Adipose tissue (tissue), 3 donors: ENCODE measurements around the gene UNC5B. TPM values are rescaled to one million over a fixed set of nuclear protein-coding genes. Genes with fewer than 3 reads are reported as not detected.
"Not testable (repeated sequence)": the region's sequence is repeated elsewhere in the genome, so short reads cannot be mapped to it uniquely, and the experiment has no call there.

Source experiments
- H3K27ac ChIP-seq: one replicate; pipeline ENCODE4 v1.5.1; 2013; ENCODE audit warnings: low read depth, low read length
- WGBS, 3 donors: extraction: QIAGEN DNeasy Blood & Tissue Kit; methylation state at CpG; one replicate each; pipeline ENCODE4 v1.1.7; 2013; 5-methylcytosine and 5-hydroxymethylcytosine counted together
- polyA plus RNA-seq, 3 donors: library from polyadenylated mRNA; stranded (reverse); fragments of 200-250 nt; gene quantifications; one replicate each; pipeline ENCODE4 v1.2.3, GENCODE V29; 2013
- donor health status: healthy with polysubstance abuse.
- donor health status: Bipolar disorder and iron deficiency.
- donor health status: healthy.

UNC5B gene
- polyA plus RNA-seq, 3 donors, result 1.7 to 2.8 (median 2.1) TPM

DNA sequence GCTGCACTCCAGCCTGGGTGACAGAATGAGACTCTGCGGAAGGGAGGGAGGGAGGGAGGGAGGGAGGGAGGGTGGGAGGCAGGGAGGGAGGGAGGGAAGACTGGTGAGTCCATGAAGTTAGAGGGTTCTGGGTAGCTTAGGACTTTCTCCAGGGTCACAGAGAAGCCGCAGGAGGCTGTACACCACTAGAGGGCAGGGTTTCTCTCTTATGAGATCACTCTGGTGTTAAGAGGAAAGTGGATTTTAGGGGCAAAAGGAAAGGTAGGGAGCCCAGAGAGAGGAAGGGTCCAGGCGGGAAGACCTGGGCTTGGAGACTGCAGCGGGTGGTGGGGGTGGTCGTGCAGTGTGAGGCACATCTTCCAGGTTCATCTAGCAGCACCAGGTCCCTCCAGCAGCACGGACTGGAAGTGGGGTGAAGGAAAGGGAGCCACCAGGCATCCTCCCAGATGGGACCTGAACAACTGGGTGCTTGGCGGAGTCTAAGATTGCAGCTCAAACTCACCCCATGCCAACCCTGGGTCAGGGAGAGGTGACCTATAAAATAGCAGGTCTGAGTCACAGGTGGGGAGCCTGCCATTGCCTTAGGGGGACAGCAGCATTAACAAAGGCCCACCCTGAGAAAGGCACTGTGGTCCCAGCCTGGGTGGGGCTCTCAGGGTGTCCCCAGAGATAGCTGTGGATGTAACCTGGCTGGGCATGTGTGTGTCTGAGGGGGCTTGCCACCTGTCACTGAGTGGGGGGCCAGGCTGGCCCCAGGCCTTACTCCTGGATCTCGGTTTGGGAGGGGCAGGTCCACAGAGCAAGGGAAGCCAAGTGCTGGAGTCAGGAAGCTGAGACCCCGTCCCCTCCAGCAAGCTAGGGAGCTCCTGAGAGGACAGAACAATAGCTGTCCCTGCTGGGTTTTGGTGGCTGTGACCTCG, 58.2 kb downstream of the UNC5B start:
- no peak overlapping the region for H3K27ac ChIP-seq
- 54 to 66% (median 63%) methylated on average over 9 to 10 of the region's 10 CpGs for WGBS, 3 donors

DNA sequence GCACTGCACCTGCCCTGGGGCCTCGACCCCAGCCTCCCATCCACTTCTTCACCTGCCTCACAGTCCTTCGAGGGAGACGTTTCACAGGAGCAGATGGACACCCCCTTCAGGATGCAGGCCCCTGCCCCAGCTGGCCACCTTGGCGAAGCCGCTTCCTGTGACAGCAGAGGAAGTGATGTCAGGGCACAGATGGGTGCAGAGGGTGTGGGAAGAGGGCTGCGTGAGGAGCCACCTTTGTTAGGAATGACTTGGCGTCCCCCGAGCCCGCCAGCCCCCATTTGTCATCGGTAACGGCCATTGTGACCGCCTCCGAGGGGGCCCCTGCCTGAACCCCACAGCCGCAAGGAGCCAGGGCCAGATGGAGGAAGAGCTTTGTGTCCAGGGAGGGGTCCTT, 59.3 kb downstream of the UNC5B start:
- H3K27ac ChIP-seq, result no peak overlapping the region
- 46 to 69% (median 62%) methylated on average over 14 of the region's 14 CpGs for WGBS, 3 donors

DNA sequence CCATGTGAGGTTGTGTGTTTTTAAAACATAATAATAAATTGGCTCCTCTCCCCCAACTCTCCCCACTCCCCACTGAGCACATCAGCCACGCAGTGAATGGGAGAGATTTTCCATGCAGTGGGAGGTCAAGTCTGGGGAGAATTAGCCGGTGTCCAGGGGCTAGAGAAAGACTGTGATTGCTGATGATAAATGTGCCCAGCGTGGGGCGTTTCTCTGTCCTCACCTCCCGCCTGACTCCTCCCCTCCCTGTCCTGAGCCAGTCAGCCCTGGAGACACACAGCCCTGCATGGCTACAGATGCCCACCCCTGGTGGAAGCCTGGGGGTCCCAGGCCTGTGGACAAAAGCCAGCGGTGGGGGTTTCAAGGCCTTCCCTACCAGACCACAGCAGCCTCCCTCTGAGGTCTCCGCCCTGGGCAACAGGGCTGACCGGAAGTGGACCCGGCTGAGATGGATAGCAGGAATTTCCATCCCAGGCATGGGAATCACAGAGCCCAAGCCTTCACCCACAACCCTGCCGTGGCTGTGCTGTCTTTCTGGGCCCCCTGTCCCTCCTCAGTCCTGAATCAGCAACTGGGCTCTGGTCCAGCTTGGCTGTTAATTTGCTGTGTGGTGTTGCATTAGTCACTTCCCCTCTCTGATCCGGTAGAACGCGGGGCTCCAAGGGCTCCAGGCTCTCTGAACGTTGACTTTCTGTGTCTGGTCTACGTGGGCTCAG, 59.8 kb downstream of the UNC5B start:
- H3K27ac ChIP-seq, result no peak overlapping the region
- WGBS, 3 donors, result 53 to 58% (median 56%) methylated on average over 15 of the region's 15 CpGs

DNA sequence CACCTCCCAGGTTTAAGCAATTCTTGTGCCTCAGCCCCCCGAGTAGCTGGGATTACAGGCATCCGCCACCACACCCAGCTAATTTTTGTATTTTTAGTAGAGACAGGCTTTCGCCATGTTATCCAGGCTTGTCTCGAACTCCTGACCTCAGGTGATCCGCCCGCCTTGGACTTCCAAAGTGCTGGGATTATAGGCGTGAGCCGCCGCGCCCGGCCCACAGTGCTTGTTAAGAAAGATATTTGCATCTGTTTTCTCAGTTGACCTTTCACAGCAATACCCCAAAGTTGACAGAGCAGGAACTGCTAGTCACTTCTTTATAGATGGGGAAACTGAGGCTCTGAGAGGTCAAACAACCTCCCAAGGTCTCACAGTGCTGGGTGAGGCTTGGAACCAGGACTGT, 60.6 kb downstream of the UNC5B start:
- WGBS, 3 donors, result 88 to 91% (median 90%) methylated on average over 11 of the region's 11 CpGs
- not testable (repeated sequence) for H3K27ac ChIP-seq

DNA sequence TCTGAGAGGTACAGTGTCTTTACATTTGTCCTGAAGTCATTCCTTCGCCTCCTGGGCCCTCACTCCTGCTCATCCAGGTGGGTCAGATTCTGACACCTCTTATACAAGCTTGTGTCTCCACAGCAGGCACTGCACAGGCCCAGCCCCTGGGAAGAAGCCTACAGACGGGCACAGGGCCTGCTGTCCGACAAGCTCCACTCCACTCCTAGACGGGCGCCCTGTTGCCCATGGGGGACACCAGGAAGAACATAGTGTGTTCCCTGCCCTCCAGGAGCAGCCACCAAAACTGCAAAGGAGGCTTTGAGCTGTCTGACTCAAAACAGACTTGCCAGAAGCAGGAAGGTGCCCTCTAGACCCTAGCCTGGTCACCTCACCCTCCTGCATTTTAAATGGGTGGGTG, 61.1 kb downstream of the UNC5B start:
- WGBS, 3 donors, result 96% methylated on average over 5 of the region's 5 CpGs
- H3K27ac ChIP-seq, result no peak overlapping the region

DNA sequence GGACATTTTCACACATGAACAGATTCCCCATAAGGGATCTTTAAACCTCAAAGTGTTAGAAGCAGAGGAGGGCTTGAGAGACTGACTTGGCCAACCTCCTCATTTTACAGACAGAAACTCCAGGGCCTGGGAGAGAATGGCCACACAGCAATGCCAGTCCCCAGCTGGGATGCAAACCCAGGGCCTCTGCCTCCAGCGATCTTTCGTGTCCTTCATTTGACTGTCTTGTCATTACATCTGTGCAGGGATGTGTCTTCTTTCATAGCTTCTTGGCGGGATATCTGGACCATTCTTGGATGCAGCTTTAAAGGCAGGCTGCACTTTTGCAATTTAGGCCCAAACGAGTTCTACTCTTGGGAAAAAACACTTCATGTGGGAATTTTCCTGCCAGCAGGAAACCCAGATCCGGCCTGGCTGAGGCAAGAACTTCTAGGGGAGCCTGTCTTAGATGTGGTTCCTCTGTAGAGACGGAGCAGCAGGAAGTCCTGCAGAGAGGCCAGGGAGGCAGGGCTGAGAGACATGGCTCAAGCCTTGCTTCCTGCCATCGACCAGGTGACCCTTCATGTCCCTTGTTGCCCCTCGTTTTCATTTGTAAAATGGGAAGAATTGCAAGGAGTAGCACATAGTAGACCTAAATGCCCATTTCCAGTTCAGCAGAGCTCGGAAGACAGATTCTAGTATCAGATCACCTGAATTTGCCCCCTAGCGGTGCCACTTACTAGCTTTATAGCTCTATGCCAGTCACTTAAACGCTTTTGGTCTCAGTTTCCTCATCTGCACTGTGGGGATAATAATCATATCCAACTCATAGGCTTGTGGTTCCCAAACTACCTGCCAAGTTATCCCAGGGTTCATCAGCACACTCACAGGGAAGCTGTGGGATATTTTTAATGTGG, 62.8 kb downstream of the UNC5B start:
- 50 to 69% (median 51%) methylated on average over 11 of the region's 11 CpGs for WGBS, 3 donors

DNA sequence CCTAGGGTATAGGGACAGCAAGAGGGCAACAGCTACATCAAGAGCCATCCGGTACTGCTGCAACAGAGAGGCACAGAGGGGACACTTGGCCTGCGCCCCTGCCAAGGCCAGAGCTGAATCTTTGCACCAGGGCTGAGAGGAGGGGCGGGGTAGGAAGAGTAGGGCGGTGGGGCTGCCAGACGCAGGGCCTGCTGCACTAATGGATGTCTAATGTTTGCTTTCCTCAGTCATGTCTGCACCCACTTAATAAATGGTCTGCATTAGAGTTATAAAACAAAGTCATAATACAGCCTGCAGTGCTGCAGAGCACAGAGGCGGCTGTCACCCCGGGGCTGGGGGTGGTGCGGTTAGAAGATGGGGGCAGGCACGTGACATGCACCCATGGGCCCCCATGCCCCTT, 64.5 kb downstream of the UNC5B start:
- no peak overlapping the region for H3K27ac ChIP-seq
- 77 to 93% (median 92%) methylated on average over 9 of the region's 9 CpGs for WGBS, 3 donors

More for the DNA sequence above, 62.8 kb downstream of the UNC5B start:
- no peak overlapping the region for H3K27ac ChIP-seq

DNA sequence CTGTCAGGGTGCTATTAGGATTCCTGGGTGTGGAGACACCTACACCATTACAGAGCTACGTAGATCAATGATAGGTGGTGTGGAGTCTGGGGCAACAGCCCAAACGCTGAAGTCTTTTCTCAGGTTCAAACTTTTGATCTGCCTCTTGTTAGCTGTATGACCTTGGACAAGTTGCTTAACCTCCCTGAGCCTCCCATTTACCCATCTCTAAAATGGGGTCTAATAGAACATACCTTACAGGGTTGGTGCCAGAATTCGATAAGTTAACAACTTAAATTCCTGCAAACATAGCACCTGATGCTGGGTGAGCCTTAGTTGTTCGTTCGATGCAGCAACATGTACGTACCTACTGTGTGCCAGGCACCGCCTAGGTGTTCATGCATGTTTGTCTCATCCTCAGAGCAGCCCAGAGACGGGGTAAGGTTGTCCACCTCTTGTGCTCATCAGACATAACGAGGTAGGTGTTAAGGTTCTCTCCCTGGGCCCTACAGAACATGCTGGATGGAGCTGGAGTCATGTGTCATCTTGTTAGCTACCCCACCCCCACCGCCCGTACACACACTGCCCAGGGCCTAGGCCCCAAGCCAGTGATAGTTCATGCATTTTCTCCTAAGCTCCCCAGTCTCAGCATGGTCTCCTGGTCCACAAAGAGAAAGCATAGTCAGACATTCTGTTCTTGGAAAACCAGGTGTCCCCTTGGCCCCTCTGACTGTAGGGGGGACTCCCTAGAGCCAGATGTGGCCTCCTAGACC, 65.7 kb downstream of the UNC5B start:
- WGBS, 3 donors, result 90 to 95% (median 95%) methylated on average over 11 of the region's 11 CpGs

DNA sequence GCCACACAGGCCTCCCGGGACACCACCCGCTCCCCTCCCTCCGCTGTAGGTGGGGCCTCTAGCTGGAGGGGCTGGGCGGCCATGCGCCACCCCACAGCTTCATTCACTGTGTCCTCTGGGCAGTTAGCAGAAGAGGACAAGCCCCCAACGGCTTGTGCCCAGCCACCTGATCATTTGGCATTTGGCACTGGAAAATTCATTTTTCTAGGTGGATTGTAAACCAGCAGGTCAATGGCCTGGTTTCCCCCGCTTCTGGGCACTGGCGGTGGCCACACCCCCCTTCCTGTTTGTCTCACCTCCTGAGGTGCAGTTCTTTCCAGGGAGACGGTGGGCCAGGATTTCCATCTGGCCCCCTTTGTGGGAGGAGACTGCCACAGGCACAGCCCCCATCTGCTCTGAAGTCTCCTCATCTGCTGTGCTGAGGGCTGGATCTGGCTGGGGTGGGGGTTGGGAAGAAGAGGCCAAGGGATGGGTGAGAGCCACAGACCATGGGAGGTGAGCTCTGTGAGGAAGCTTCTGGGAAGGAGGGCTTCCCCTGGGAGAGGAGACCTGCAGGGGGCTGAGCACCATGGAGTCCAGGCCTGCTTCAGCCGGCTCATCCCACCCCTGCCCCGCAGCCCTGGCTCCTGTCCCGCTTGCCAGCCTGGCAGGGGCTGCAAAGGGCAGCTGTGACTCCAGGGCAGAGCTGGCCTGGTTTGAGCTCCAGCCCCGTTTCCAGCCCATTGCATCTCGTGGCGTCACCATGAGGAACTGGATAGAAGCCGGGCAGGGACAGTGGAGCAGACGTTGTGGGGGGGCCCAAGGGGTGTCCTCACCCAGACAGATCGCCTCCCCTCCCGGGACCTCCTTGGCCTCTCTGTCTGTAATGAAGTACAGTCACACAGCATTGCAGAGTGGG, 66.6 kb downstream of the UNC5B start:
- WGBS, 3 donors, result 74 to 85% (median 83%) methylated on average over 18 to 19 of the region's 19 CpGs
- H3K27ac ChIP-seq, result no peak overlapping the region

More for the DNA sequence above, 65.7 kb downstream of the UNC5B start:
- H3K27ac ChIP-seq, result no peak overlapping the region

DNA sequence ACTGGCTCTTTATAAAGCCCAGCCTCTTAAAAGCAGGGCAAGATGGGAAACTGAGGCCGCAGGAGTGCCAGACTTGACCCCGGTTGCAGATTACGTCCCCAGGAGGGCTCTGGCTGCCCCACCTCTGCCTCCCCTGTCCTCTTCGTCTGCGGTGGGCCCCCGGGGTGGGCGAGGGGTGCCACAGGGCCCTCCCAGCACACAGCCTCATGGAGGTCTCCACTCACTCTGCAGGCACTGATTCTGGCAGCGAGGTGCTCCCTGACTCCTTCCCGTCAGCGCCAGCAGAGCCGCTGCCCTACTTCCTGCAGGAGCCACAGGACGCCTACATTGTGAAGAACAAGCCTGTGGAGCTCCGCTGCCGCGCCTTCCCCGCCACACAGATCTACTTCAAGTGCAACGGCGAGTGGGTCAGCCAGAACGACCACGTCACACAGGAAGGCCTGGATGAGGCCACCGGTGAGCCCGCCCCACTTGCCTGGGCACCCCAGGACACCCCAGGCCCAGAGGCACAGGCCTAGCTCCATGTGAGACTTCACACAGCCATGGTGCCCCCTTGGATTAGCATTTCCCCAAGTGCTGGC, 67.3 kb downstream of the UNC5B start:
- 80 to 90% (median 89%) methylated on average over 22 of the region's 22 CpGs for WGBS, 3 donors
- H3K27ac ChIP-seq, result no peak overlapping the region

DNA sequence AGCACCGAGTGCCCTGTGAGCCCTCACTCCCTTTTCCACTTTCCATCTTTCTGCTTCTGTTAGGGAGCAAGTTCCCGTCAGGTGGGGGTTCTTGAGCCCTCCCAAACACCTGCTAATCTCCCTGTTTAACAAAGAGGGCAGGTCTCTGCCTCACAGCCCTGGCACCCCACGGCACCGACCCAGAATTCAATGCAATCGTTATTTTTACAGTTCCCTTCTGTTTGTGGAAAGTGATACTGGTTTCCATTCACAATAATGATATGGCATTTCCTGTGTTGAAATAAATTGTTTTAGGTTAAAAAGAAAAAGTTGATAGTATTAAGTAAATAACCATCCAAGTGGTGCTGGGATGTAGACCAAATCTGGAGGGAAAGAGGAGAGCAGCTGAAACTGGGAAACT, 67.8 kb downstream of the UNC5B start:
- no peak overlapping the region for H3K27ac ChIP-seq
- 69 to 75% (median 70%) methylated on average over 5 of the region's 5 CpGs for WGBS, 3 donors

DNA sequence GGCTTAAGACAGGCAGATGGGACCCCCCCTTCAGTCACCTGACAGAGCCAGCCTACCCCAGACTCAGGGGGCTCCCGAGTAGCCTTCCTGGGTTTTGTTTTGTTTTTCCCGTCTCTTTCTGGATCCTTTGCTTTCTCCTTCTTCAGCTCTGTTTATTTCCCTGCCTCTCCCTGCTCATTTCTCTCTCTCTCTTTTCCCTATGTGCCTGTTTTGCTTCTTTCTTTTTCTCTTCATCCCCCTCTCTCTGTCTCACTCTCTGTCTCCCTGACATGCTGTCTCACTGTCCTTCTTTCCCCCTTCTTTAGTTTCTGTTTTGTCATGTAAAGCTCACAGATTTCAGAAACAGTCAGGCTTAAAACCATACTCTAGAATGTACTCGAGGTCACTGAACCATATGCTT, 68.5 kb downstream of the UNC5B start:
- WGBS, 3 donors, result 39 to 61% (median 53%) methylated on average over 3 of the region's 3 CpGs
- H3K27ac ChIP-seq, result no peak overlapping the region

DNA sequence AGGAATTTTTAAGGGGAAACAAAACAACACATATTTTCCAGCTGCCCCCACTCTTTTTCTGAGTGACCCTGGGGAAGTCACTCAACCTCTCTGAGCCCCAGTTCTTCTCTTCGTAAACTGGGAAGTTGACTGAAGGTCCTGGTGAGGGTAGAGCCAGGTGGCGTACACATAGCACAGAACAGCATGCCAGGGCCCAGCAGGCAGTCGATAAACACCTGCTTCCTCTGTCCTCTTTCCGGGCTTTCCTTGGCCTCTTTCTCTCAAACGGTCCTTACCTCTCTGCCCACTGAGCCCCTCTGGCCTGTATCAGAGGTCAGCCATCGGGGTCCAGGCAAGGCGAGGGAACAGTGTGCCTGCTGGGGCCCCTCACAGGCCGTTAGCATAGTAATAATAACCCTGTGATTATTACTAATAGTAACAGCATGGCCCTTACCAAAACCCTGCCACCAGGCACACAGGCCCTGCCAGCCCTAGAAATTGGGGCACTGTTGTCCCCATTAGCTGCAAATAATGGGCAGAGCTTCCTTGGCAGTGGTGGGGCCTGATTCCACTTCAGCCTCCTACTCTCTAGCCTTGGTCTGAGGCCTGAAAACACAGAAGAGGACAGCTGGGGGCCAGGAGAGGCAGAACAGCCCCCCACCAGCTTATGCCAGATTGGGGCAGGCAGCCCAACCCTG, 69.4 kb downstream of the UNC5B start:
- H3K27ac ChIP-seq, result no peak overlapping the region
- 86 to 91% (median 88%) methylated on average over 8 of the region's 8 CpGs for WGBS, 3 donors

DNA sequence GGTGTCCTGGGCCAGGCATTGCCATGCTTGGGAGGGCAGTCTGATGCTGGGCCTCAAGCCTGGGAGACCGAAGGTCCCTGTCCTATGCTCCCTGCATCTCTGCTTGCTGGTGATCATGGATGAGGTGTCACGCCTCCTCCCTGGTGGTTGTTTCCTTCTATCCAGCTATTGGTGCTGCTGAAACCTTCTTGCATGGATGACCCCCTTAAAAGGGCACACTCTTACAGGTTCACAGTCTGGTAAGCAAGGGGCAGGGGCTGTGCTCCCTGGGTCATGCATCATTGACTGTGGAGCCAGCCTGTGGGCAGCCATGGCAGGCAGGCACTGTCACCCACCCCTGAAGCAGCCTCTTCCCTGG, 69.9 kb downstream of the UNC5B start:
- no peak overlapping the region for H3K27ac ChIP-seq
- 82 to 92% (median 90%) methylated on average over 2 of the region's 2 CpGs for WGBS, 3 donors

DNA sequence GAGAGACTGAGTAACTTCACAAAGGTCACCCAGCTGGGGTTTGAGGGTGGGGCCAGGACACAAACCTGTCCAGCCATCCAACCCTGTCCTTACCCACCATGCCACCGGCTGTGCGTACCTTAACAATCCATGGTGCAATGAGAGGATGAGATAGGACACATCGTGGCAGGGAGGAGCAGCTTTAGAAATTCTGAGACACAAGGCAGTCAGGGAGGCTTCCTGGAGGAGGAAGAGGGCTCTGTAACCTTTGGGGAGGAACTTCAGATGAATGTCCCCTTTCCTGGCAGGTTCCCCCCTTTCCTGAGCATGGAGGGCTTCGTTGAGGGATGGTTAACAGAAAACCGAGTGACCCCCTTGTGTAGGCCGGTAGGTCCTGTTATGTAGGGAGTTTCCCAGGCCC, 71.0 kb downstream of the UNC5B start:
- H3K27ac ChIP-seq, result no peak overlapping the region
- WGBS, 3 donors, result 82 to 91% (median 91%) methylated on average over 6 of the region's 6 CpGs

DNA sequence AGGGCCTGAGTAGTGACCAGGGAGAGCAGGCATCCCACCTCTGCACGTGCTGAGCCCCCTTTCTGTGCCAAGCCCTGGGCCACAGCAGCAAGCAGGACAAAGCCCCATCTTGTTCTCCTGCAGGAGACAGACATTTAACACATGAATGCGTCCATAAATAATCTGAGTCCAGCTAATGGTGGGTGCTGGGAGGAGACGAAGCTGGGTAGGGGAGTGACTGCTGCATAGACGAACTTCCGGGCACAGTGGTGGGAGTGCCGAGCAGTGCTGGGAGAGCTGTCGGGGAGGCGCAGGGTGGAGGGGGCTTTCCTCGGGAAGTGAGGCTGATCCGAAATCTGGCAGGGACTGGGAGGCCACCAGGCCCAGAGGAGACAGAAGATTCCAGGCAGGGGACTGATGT, 71.5 kb downstream of the UNC5B start:
- H3K27ac ChIP-seq, result no peak overlapping the region
- 84 to 92% (median 88%) methylated on average over 10 of the region's 10 CpGs for WGBS, 3 donors
